Panc1 (cell line): ENCODE measurements around the gene ERN1. TPM values are rescaled to one million over a fixed set of nuclear protein-coding genes. Genes with fewer than 3 reads are reported as not detected.

Experiments used
- ATAC-seq: fragments of 200-7000 bp; cut with Tn5 transposase; 2 replicates; pipeline ENCODE4 v1.9.1; 2020; ENCODE audit warnings: mild to moderate bottlenecking, moderate library complexity
- BruUV-seq: library from RNA; stranded (reverse); fragments of 400-500 nt; replicated peaks from 2 replicates; lab custom pipeline; 2021; lab: Mats Ljungman, UMichigan
- CTCF ChIA-PET: fragments of 300-600 bp; sonication (Branson Sonifier 250); formaldehyde crosslinking; loops from one replicate; lab custom pipeline; 2022; ENCODE audit warnings: antibody characterized with exemption; lab: Charles Lee
- POLR2A ChIA-PET: fragments of 300-600 bp; sonication (Branson Sonifier 250); formaldehyde crosslinking; loops from one replicate; lab custom pipeline; 2022; ENCODE audit warnings: antibody characterized with exemption; lab: Charles Lee
- DNase-seq: peaks from one replicate; pipeline ENCODE4 v3.0.0-alpha.2; 2010; ENCODE audit warnings: low read depth, low spot score
- H3K27ac ChIP-seq: 2 replicates; pipeline ENCODE4 v1.5.1; 2011; ENCODE audit warnings: mild to moderate bottlenecking, low read length, inconsistent platforms
- H3K27me3 ChIP-seq: fragments of 200-500 bp; sonication (Bioruptor generic); 2 replicates; pipeline ENCODE4 v1.6.0; 2014; ENCODE audit warnings: low read length, inconsistent platforms; ENCODE audit not compliant: control insufficient read depth, insufficient read depth
- H3K36me3 ChIP-seq: fragments of 200-500 bp; sonication (Bioruptor generic); 2 replicates; pipeline ENCODE4 v1.5.1; 2014; ENCODE audit warnings: inconsistent platforms, mild to moderate bottlenecking, low read length, moderate library complexity; ENCODE audit not compliant: control insufficient read depth, insufficient read depth
- H3K4me1 ChIP-seq: 2 replicates; pipeline ENCODE4 v1.5.1; 2011; ENCODE audit warnings: inconsistent platforms, mild to moderate bottlenecking, low read length, moderate library complexity; ENCODE audit not compliant: control insufficient read depth, insufficient read depth
- H3K4me3 ChIP-seq, 2 experiments: 2 replicates each; pipeline ENCODE4 v1.5.1; 2011 to 2012; ENCODE audit warnings: low read depth in 2 of 2, low read length in 2 of 2, mild to moderate bottlenecking in 2 of 2, inconsistent platforms in 1 of 2, moderate library complexity in 1 of 2
- H3K9me3 ChIP-seq: fragments of 200-500 bp; sonication (Bioruptor generic); 2 replicates; pipeline ENCODE4 v1.5.1; 2014; ENCODE audit warnings: low read depth, mild to moderate bottlenecking, inconsistent platforms, low read length, moderate library complexity; ENCODE audit not compliant: control insufficient read depth, insufficient read depth
- CTCF ChIP-seq: fragments of 450-650 bp; IDR thresholded peaks from 2 replicates; pipeline ENCODE4 v1.5.1; 2017; ENCODE audit warnings: mild to moderate bottlenecking
- TCF7L2 ChIP-seq: IDR thresholded peaks from 2 replicates; pipeline ENCODE4 v1.6.1; 2011; ENCODE audit warnings: mild to moderate bottlenecking, low read depth, low read length, inconsistent platforms
- in situ Hi-C: cut with HindIII; loops from 2 replicates; pipeline ENCODE4 v1.10.0; 2016; ENCODE audit warnings: low sequenced_read_pairs, low pct_unique_long_range_greater_than_20kb
- intact Hi-C: fragments of 100-400 bp; cut with micrococcal nuclease; formaldehyde crosslinking; loops from one replicate; pipeline ENCODE4 v1.10.0; 2022; ENCODE audit not compliant: unreplicated experiment
- total RNA-seq: library from RNA; stranded (reverse); gene quantifications from one replicate; pipeline ENCODE4 v1.2.1, GENCODE V29; 2021; ENCODE audit not compliant: unreplicated experiment
- TF ChIP-seq, protein P1 (sequence below), 2 experiments: IDR thresholded peaks; 2 replicates each; pipeline ENCODE4 v1.6.1; 2011 to 2012; ENCODE audit warnings: low read depth in 2 of 2, control low read depth in 1 of 2, low read length in 1 of 2, mild to moderate bottlenecking in 1 of 2, moderate library complexity in 1 of 2; ENCODE audit not compliant: insufficient read depth in 1 of 2

ERN1 gene
- total RNA-seq, 1 experiment from 2014 or later: 12.1 TPM

GRCh38 chr17:64094412-64094811, 35.5 kb downstream of the ERN1 start:
- intact Hi-C loops: no loop called here

DNA sequence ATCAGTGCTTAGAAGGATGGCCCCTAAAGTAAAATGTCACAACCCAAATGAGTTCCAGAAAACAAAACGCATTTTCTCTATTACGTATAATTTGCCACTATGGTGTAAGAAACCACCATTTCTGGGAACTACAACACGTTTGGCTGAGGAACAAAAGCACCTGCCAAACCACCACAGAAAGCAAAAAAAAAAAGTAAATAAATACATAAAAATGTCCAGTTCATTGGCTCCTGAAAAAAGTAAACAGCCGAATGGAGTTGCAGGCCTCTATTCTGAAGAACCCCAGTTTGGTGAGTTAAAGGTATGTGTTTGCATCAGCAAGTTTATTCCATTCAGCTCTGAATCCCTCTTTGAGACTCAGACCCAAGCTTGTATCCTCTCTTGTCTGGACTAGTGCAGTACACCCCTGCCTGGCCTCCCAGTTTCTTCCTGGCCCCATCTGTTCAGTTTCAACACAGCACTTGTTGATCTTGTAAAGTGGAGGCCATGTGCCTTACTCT, 36.9 kb downstream of the ERN1 start:
- no peak for ATAC-seq
- TF ChIP-seq CTCF: no peak
- TF ChIP-seq TCF7L2: no peak
- TF ChIP-seq, protein P1, sequence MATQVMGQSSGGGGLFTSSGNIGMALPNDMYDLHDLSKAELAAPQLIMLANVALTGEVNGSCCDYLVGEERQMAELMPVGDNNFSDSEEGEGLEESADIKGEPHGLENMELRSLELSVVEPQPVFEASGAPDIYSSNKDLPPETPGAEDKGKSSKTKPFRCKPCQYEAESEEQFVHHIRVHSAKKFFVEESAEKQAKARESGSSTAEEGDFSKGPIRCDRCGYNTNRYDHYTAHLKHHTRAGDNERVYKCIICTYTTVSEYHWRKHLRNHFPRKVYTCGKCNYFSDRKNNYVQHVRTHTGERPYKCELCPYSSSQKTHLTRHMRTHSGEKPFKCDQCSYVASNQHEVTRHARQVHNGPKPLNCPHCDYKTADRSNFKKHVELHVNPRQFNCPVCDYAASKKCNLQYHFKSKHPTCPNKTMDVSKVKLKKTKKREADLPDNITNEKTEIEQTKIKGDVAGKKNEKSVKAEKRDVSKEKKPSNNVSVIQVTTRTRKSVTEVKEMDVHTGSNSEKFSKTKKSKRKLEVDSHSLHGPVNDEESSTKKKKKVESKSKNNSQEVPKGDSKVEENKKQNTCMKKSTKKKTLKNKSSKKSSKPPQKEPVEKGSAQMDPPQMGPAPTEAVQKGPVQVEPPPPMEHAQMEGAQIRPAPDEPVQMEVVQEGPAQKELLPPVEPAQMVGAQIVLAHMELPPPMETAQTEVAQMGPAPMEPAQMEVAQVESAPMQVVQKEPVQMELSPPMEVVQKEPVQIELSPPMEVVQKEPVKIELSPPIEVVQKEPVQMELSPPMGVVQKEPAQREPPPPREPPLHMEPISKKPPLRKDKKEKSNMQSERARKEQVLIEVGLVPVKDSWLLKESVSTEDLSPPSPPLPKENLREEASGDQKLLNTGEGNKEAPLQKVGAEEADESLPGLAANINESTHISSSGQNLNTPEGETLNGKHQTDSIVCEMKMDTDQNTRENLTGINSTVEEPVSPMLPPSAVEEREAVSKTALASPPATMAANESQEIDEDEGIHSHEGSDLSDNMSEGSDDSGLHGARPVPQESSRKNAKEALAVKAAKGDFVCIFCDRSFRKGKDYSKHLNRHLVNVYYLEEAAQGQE (IDR thresholded peaks at IDR 0.05; ENCODE audit: insufficient read depth in 1 of 2, low read depth in 2 of 2, low read length in 1 of 2): no peak
- DNase-seq: no peak

More at GRCh38 chr17:64094412-64094811, 35.5 kb downstream of the ERN1 start:
- Histone ChIP-seq H3K27ac (no peak overlapping the region), H3K4me1 (no peaks in the 10 kb centered on the region), H3K36me3 (no peaks in the 10 kb centered on the region), H3K9me3 (no peaks in the 10 kb centered on the region), H3K27me3 (no peaks in the 10 kb centered on the region), H3K4me3 (no peak overlapping the region)
- POLR2A ChIA-PET: no interaction called here
- in situ Hi-C loops: no loop called here
- ATAC-seq (no peak), DNase-seq (no peak)
- no TSS peak for BruUV-seq
- CTCF ChIA-PET: no interaction called here
- TF ChIP-seq, protein P1 (IDR thresholded peaks at IDR 0.05; ENCODE audit: insufficient read depth in 1 of 2, low read depth in 2 of 2, low read length in 1 of 2): no peak

More for the DNA sequence above, 36.9 kb downstream of the ERN1 start:
- intact Hi-C loops: no loop called here
- in situ Hi-C loops: no loop called here
- ChIA-PET POLR2A (no interaction called here), CTCF (interaction anchor here (1.2 kb wide), 1 partner anchor 40 kb away, joined by 3 read pairs; no protein-coding TSS in a partner anchor)
- no peaks in the 10 kb centered on the region for H3K36me3 ChIP-seq
- no peak overlapping the region for H3K4me3 ChIP-seq
- no TSS peak for BruUV-seq
- H3K27me3 ChIP-seq: no peaks in the 10 kb centered on the region
- no peak overlapping the region for H3K27ac ChIP-seq
- H3K4me1 ChIP-seq: no peaks in the 10 kb centered on the region
- no peaks in the 10 kb centered on the region for H3K9me3 ChIP-seq
